Measurements from ENCODE around the gene PIK3CA.
"Not testable (repeated sequence)": the region's sequence is repeated elsewhere in the genome, so short reads cannot be mapped to it uniquely, and the experiment has no call there.

The PIK3CA gene

GRCh38 chr3:179236669-179237301 is 88.6 kb downstream of the PIK3CA start:
- Histone ChIP-seq H3K36me3 (peaks cover 12 to 25% (median 16%) of the 10 kb centered on the region in 3 donors), H3K27ac (no peak overlapping the region), H3K27me3 (no peaks in the 10 kb centered on the region), H3K9me3 (no peaks in the 10 kb centered on the region), H3K4me3 (no peak overlapping the region), H3K4me1 (no peaks in the 10 kb centered on the region)
- TF ChIP-seq CTCF (IDR thresholded peaks at IDR 0.05): no peak
- intact Hi-C loops (cut with DNase I; ENCODE audit: low total_unique reads): no loop called here
- DNase-seq: no peak

GRCh38 chr3:179240299-179240698 is 92.1 kb downstream of the PIK3CA start:
- H3K27me3 ChIP-seq; H3K4me3 ChIP-seq; DNase-seq; H3K4me1 ChIP-seq; H3K27ac ChIP-seq; intact Hi-C loops (cut with DNase I; ENCODE audit: low total_unique reads); H3K9me3 ChIP-seq; H3K36me3 ChIP-seq: not testable (repeated sequence)

- H3K4me1 ChIP-seq; H3K9me3 ChIP-seq; H3K27me3 ChIP-seq; H3K4me3 ChIP-seq; DNase-seq; intact Hi-C loops (cut with DNase I; ENCODE audit: low total_unique reads); H3K36me3 ChIP-seq; H3K27ac ChIP-seq: not testable (repeated sequence)
Observed at GRCh38 chr3:179242859-179243258, 94.7 kb downstream of the PIK3CA start.

- H3K27ac ChIP-seq: no peak overlapping the region
- intact Hi-C loops (cut with DNase I; ENCODE audit: low total_unique reads): no loop called here
- H3K4me1 ChIP-seq: no peaks in the 10 kb centered on the region
- H3K36me3 ChIP-seq: peaks cover 0 to 6% (median 4%) of the 10 kb centered on the region in 3 donors
- no peak overlapping the region for H3K4me3 ChIP-seq
- H3K27me3 ChIP-seq: no peaks in the 10 kb centered on the region
- TF ChIP-seq CTCF (IDR thresholded peaks at IDR 0.05): no peak
- no peak for DNase-seq
- H3K9me3 ChIP-seq: no peaks in the 10 kb centered on the region
Observed at GRCh38 chr3:179244878-179245277, 96.7 kb downstream of the PIK3CA start.

GRCh38 chr3:179247289-179248015 is 99.3 kb downstream of the PIK3CA start:
- Histone ChIP-seq H3K27ac (no peak overlapping the region), H3K36me3 (peaks cover 0 to 9% (median 4%) of the 10 kb centered on the region in 3 donors), H3K4me3 (no peak overlapping the region), H3K4me1 (no peaks in the 10 kb centered on the region), H3K27me3 (no peaks in the 10 kb centered on the region), H3K9me3 (no peaks in the 10 kb centered on the region)
- no peak for TF ChIP-seq CTCF (IDR thresholded peaks at IDR 0.05)
- DNase-seq: no peak
- intact Hi-C loops (cut with DNase I; ENCODE audit: low total_unique reads): no loop called here

GRCh38 chr3:179250803-179251476 is 102.8 kb downstream of the PIK3CA start, which contains the start of gene KCNMB3:
Gene KCNMB3 (minus strand): TSS chr3:179251114. CDS start chr3:179250990, 124 bp downstream.
- no peaks in the 10 kb centered on the region for H3K4me1 ChIP-seq
- no peak within 1 kb of the TSS for H3K27ac ChIP-seq
- H3K36me3 ChIP-seq: peaks cover 0 to 9% (median 4%) of the 10 kb centered on the region in 3 donors
- no peaks in the 10 kb centered on the region for H3K9me3 ChIP-seq
- H3K4me3 ChIP-seq: no peak within 1 kb of the TSS
- intact Hi-C loops (cut with DNase I; ENCODE audit: low total_unique reads): no loop called here
- no peak for TF ChIP-seq CTCF (IDR thresholded peaks at IDR 0.05)
- no peaks in the 10 kb centered on the region for H3K27me3 ChIP-seq
- DNase-seq: no peak

Data from tibial artery (tissue), 4 donors.